Left cardiac atrium (tissue), 4 donors: ENCODE measurements around the gene UGT1A10. TPM values are rescaled to one million over a fixed set of nuclear protein-coding genes. Genes with fewer than 3 reads are reported as not detected.
"Not testable (repeated sequence)": the region's sequence is repeated elsewhere in the genome, so short reads cannot be mapped to it uniquely, and the experiment has no call there.

Experiments
- ATAC-seq, 2 donors: fragments of 200-7000 bp; cut with Tn5 transposase; one replicate each; pipeline ENCODE4 v1.9.1; 2020; ENCODE audit warnings: mild to moderate bottlenecking in 2 of 2, moderate library complexity in 2 of 2
- DNase-seq: peaks from one replicate; pipeline ENCODE4 v3.0.0-alpha.2; 2020
- intact Hi-C, 2 donors: fragments of 100-400 bp; cut with DNase I; formaldehyde crosslinking; loops; one replicate each; pipeline versions ENCODE4 v1.14.1 to v1.15.1; 2022 to 2023
- long read RNA-seq: library from polyadenylated mRNA; unstranded; transcript quantifications from one replicate; pipeline ENCODE4 v2.0.0, GENCODE V29; 2021
- total RNA-seq, 2 donors: library from RNA; stranded (reverse); fragmentation: NEBNext Ultra II Directional; extraction: Animal tissue kit (Norgen Biotek cat#: 25700); gene quantifications; one replicate each; pipeline ENCODE4 v1.2.1, GENCODE V29; 2021
- donor health status: DM: no; HTN: yes; CAD: no.
- donor health status: DM: no; HTN: yes; CAD: no; lungs with severe emphysema.
- donor health status: DM: yes; HTN: yes; CAD: no.
- donor health status: Dilated cardiomyopathy.

UGT1A10 gene
- total RNA-seq, result not detected
- long read RNA-seq, result 0 reads

- DNase-seq, ATAC-seq, intact Hi-C loops: not testable (repeated sequence)
Measured at GRCh38 chr2:233636306-233636705, at the start of gene UGT1A10. TSS of gene UGT1A10 (plus strand) at chr2:233636448. CDS start at chr2:233636523, 75 bp downstream.

- intact Hi-C loops, result no loop called here
- DNase-seq (no peak), ATAC-seq (no peak)
Measured at GRCh38 chr2:233588400-233588799, 47.8 kb upstream of the UGT1A10 start.

- DNase-seq, intact Hi-C loops, ATAC-seq: not testable (repeated sequence)
Measured at GRCh38 chr2:233592706-233593105, 43.5 kb upstream of the UGT1A10 start.

GRCh38 chr2:233593201-233593600 lies 43.0 kb upstream of the UGT1A10 start:
- intact Hi-C loops, result no loop called here
- ATAC-seq, result no peak
- no peak for DNase-seq

GRCh38 chr2:233597522-233597921 lies 38.7 kb upstream of the UGT1A10 start:
- DNase-seq, result no peak
- ATAC-seq, result no peak

GRCh38 chr2:233598952-233599351 lies 37.3 kb upstream of the UGT1A10 start:
- ATAC-seq, result no peak
- DNase-seq, result no peak
- intact Hi-C loops, result no loop called here

More at GRCh38 chr2:233597522-233597921, 38.7 kb upstream of the UGT1A10 start:
- intact Hi-C loops, result no loop called here

GRCh38 chr2:233600386-233600785 lies 35.9 kb upstream of the UGT1A10 start:
- intact Hi-C loops, result no loop called here
- DNase-seq (no peak), ATAC-seq (no peak)

GRCh38 chr2:233602076-233602475 lies 34.2 kb upstream of the UGT1A10 start:
- intact Hi-C loops, result no loop called here
- DNase-seq (no peak), ATAC-seq (no peak)

- DNase-seq (no peak), ATAC-seq (no peak)
- intact Hi-C loops, result no loop called here
Measured at GRCh38 chr2:233603520-233603919, 32.7 kb upstream of the UGT1A10 start.

GRCh38 chr2:233604826-233605225 lies 31.4 kb upstream of the UGT1A10 start:
- intact Hi-C loops, result no loop called here
- DNase-seq, result no peak
- no peak for ATAC-seq

- intact Hi-C loops, result no loop called here
- ATAC-seq (no peak), DNase-seq (no peak)
Measured at GRCh38 chr2:233605680-233606079, 30.6 kb upstream of the UGT1A10 start.

GRCh38 chr2:233611284-233611683 lies 25.0 kb upstream of the UGT1A10 start:
- no peak for ATAC-seq
- intact Hi-C loops, result no loop called here
- no peak for DNase-seq

- intact Hi-C loops, DNase-seq, ATAC-seq: not testable (repeated sequence)
Measured at GRCh38 chr2:233617476-233617875, 18.8 kb upstream of the UGT1A10 start, which contains the start of gene UGT1A8. TSS of gene UGT1A8 (plus strand) at chr2:233617633. CDS start at chr2:233617708, 75 bp downstream.

GRCh38 chr2:233620204-233620603 lies 16.0 kb upstream of the UGT1A10 start:
- ATAC-seq, result no peak
- DNase-seq, result no peak
- intact Hi-C loops, result no loop called here

GRCh38 chr2:233621863-233622262 lies 14.4 kb upstream of the UGT1A10 start:
- ATAC-seq, DNase-seq, intact Hi-C loops: not testable (repeated sequence)

- intact Hi-C loops, result no loop called here
- DNase-seq (no peak), ATAC-seq (no peak)
Measured at GRCh38 chr2:233627331-233628025, 8.8 kb upstream of the UGT1A10 start.

- intact Hi-C loops, result no loop called here
- DNase-seq, result no peak
- no peak for ATAC-seq
Measured at GRCh38 chr2:233638836-233639235, 2.6 kb downstream of the UGT1A10 start.

- no peak for DNase-seq
- ATAC-seq, result no peak
- intact Hi-C loops, result no loop called here
Measured at GRCh38 chr2:233639860-233640259, 3.6 kb downstream of the UGT1A10 start.

GRCh38 chr2:233643128-233643527 lies 6.9 kb downstream of the UGT1A10 start:
- intact Hi-C loops, result no loop called here
- ATAC-seq, result no peak
- DNase-seq, result no peak

GRCh38 chr2:233646033-233646432 lies 9.8 kb downstream of the UGT1A10 start:
- intact Hi-C loops, DNase-seq, ATAC-seq: not testable (repeated sequence)

- intact Hi-C loops, result no loop called here
- no peak for ATAC-seq
Measured at GRCh38 chr2:233650981-233651380, 14.7 kb downstream of the UGT1A10 start.

More at GRCh38 chr2:233650981-233651380, 14.7 kb downstream of the UGT1A10 start:
- no peak for DNase-seq
